Activated T-cell treated with anti-CD3 and anti-CD28 coated beads, Interleukin-2, amount 50 U/mL, for 4 hours (primary cell): ENCODE data around the gene TMSB15A. TPM values are rescaled to one million over a fixed set of nuclear protein-coding genes. Genes with fewer than 3 reads are reported as not detected.

Experiments used
- total RNA-seq, 3 donors: library from RNA; stranded (reverse); gene quantifications; one replicate each; pipeline ENCODE4 v1.2.1, GENCODE V29; 2021

The TMSB15A gene
- total RNA-seq, 3 donors from 2014 or later = not detected

Other genes starting within 250 kb of the TMSB15A start
- not detected for gene NXF2B, start 76.7 kb downstream of the TMSB15A start, total RNA-seq
- gene TCP11X2, start 44.9 kb downstream of the TMSB15A start, total RNA-seq = not detected
- gene ARMCX5, start 82.8 kb upstream of the TMSB15A start, total RNA-seq = 10 to 100 TPM; 15.0 to 17.3 (median 16.8) TPM
- 1 to 10 TPM; 2.1 to 2.5 (median 2.2) TPM for gene GPRASP1, start 134.7 kb upstream of the TMSB15A start, total RNA-seq
- under 1 TPM; 0.33 to 0.61 (median 0.42) TPM for gene GPRASP2, start 195.7 kb upstream of the TMSB15A start, total RNA-seq
- gene GPRASP3, start 204.0 kb upstream of the TMSB15A start, total RNA-seq = 1 to 10 TPM in 2 of 3 donors, under 1 TPM in 1; 0.87 to 1.8 (median 1.0) TPM